ENCODE measurements around the gene CDC42EP2. TPM values are rescaled to one million over a fixed set of nuclear protein-coding genes. Genes with fewer than 3 reads are reported as not detected.

Gene CDC42EP2
- total RNA-seq, 6 donors from 2014 or later = 7.7 to 45.2 (median 14.6) TPM

DNA sequence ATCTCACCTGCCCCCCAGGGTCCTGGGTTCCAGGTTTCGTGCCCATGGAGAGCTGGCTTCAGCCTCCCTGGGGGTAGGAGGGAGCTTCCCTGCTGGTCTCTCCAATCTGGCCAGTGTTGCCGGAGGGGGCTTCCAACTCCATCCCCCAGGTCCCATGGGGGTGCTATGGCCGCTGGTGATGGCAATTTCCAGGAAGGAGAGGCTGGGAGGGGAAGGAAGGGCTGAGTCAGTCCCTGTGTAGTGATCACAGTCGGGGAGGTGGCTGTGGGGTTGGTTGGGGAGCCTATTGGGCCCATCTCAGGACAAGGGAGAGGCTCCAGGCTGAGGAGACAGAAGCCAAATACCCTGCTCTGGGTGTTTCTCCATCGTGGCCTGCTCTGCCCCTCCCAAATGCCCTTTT lies 5.7 kb upstream of the CDC42EP2 start:
- no peaks in the 10 kb centered on the region for H3K9me3 ChIP-seq
- ATAC-seq (ENCODE audit: low FRiP score in 2 of 2) = peak in 1 of 2 donors; percentile 24
- TF ChIP-seq POLR2AphosphoS5 (IDR thresholded peaks at IDR 0.05) (no peak), POLR2A (IDR thresholded peaks at IDR 0.05) (no peak), EP300 (IDR thresholded peaks at IDR 0.05) (no peak)
- TF ChIP-seq, protein P1, sequence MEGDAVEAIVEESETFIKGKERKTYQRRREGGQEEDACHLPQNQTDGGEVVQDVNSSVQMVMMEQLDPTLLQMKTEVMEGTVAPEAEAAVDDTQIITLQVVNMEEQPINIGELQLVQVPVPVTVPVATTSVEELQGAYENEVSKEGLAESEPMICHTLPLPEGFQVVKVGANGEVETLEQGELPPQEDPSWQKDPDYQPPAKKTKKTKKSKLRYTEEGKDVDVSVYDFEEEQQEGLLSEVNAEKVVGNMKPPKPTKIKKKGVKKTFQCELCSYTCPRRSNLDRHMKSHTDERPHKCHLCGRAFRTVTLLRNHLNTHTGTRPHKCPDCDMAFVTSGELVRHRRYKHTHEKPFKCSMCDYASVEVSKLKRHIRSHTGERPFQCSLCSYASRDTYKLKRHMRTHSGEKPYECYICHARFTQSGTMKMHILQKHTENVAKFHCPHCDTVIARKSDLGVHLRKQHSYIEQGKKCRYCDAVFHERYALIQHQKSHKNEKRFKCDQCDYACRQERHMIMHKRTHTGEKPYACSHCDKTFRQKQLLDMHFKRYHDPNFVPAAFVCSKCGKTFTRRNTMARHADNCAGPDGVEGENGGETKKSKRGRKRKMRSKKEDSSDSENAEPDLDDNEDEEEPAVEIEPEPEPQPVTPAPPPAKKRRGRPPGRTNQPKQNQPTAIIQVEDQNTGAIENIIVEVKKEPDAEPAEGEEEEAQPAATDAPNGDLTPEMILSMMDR (IDR thresholded peaks at IDR 0.05) = no peak
- DNase-seq = no peak
- H3K4me1 ChIP-seq = peaks cover 47 to 57% (median 55%) of the 10 kb centered on the region in 4 donors
- no peak overlapping the region for H3K4me3 ChIP-seq
- H3K27me3 ChIP-seq = no peaks in the 10 kb centered on the region
- H3K36me3 ChIP-seq = peaks cover 0 to 6% (median 0%) of the 10 kb centered on the region in 4 donors
- WGBS, 2 donors = 63 to 66% methylated on average over 5 of the region's 5 CpGs
- peak overlapping the region; percentile 21 to 75 (median 69) for H3K27ac ChIP-seq

DNA sequence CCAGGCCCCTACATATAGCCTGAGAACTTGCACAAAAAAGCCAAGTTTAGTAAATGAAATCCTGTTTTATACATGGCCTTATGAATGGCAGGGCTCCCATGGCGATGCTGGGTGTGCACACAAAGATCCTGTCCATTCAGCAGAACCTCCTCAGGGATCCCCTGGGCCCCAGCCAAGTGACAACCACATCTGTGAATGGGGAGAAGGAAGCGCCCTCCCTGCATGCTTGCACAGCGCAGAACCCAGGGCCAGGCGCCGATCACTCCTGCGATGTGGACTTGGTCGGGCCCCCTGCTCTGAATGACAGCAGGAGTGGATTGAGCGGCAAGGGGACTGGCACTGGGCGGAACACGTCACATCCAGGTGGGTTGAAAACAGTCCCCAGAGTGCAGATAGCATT lies 4.5 kb upstream of the CDC42EP2 start:
- ATAC-seq (ENCODE audit: low FRiP score in 2 of 2) (no peak), DNase-seq (peak; percentile 32 to 43)
- Histone ChIP-seq H3K27me3 (no peaks in the 10 kb centered on the region), H3K36me3 (peaks cover 0 to 3% (median 0%) of the 10 kb centered on the region in 4 donors), H3K9me3 (no peaks in the 10 kb centered on the region), H3K27ac (peak overlapping the region in 1 of 4 donors; percentile 41), H3K4me3 (no peak overlapping the region), H3K4me1 (peaks cover 49 to 66% (median 61%) of the 10 kb centered on the region in 4 donors)
- WGBS, 2 donors = 50 to 67% methylated on average over 1 to 10 of the region's 10 CpGs
- no peak for TF ChIP-seq POLR2AphosphoS5 (IDR thresholded peaks at IDR 0.05)
- no peak for TF ChIP-seq POLR2A (IDR thresholded peaks at IDR 0.05)
- TF ChIP-seq, protein P1 (IDR thresholded peaks at IDR 0.05) = no peak

DNA sequence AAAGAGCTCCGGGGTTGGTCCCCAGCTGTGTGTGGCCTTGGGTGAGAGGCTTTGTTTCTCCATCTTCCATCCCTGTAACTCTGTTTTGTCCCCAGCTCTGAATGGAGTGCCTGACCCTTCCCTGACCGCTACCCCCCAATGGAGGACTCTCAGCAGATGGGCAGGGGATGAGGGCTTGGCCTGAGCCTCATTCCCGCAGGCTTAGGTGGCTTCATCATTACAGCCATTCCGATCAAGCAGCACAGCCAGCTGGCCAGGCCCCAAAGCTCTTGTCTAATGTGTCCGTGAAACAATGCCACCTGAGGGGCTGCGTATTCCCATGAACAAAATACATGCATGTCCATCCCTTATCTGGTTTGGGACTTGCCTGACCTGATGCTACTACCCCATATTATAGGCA lies 3.9 kb upstream of the CDC42EP2 start:
- no peak overlapping the region for H3K4me3 ChIP-seq
- DNase-seq = no peak
- no peak for ATAC-seq (ENCODE audit: low FRiP score in 2 of 2)
- H3K36me3 ChIP-seq = no peaks in the 10 kb centered on the region
- WGBS, 2 donors = 69 to 86% methylated on average over 1 to 5 of the region's 6 CpGs
- H3K4me1 ChIP-seq = peaks cover 50 to 71% (median 62%) of the 10 kb centered on the region in 4 donors
- TF ChIP-seq EP300 (IDR thresholded peaks at IDR 0.05) (no peak), POLR2AphosphoS5 (IDR thresholded peaks at IDR 0.05) (no peak), POLR2A (IDR thresholded peaks at IDR 0.05) (no peak)
- TF ChIP-seq, protein P1 (IDR thresholded peaks at IDR 0.05) = no peak
- H3K27me3 ChIP-seq = no peaks in the 10 kb centered on the region
- peak overlapping the region in 2 of 4 donors; percentile 35 to 41 for H3K27ac ChIP-seq
- H3K9me3 ChIP-seq = no peaks in the 10 kb centered on the region

DNA sequence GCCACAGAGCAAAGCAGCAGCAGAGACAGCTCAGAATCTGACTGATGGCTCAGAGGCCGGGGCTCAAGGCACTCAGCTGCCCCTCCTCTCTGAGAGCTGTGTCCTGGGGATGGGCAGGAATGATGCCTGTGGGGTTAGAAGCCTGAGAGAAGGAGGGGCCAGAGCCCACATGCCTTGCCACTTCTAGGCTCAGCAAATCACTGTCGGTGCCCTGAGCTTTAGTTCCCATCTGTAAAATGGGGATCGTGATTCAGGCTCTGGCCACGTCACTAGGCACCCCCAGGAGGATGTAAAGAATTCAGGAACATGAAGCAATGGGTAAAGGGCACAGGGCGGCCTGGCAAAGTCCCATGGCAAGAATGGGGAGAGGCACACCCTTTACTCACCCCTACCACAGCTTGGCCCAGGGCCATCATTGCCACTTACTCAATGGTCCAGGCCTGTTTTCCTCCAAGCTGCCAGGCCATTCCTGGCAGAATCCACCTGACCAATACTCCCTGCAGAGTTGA lies 3.4 kb upstream of the CDC42EP2 start:
- Histone ChIP-seq H3K4me1 (peaks cover 55 to 74% (median 64%) of the 10 kb centered on the region in 4 donors), H3K9me3 (no peaks in the 10 kb centered on the region)
- ATAC-seq (ENCODE audit: low FRiP score in 2 of 2) = no peak

DNA sequence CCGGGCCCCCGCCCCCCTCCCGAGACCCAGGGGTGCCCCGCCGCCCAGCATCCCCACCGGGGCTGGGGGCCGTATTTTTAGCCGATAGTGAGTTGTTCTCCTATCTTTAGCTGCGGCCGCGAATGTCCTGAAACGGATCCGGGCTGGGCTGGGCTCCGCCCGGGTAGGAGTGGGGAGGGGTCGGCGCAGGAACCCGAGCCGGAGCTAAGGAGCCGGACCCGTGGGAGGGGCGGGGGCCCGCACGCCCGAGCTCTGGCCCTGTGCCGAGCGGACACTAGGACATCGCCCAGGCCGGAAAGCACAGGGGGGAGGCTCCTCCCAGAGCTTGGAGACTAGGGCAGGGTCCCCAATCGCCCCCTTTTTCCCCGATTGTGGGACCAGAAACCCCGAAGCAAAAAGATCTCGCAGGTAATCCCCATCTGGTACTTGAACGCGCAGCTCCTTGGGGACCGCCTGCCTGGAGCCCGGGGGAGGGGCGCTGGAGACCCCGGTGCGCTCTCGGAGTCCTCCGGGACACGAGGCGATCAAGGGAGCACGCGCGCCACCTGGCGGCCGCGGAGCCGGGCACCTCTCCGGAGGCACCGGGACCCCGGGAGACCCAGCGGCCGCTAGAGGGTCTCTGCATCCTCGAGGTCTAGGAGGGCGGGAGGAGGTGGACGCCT lies 669 bp downstream of the CDC42EP2 start:
- H3K27me3 ChIP-seq = no peaks in the 10 kb centered on the region
- peak overlapping the region; percentile 67 to 80 (median 74) for H3K4me3 ChIP-seq
- peaks cover 44 to 73% (median 61%) of the 10 kb centered on the region in 4 donors for H3K4me1 ChIP-seq
- peaks cover 0 to 6% (median 0%) of the 10 kb centered on the region in 4 donors for H3K36me3 ChIP-seq
- no peaks in the 10 kb centered on the region for H3K9me3 ChIP-seq
- ATAC-seq (ENCODE audit: low FRiP score in 2 of 2) (peak; percentile 76 to 77), DNase-seq (peak; percentile 77 to 98)
- H3K27ac ChIP-seq = peak overlapping the region; percentile 90 to 93 (median 92)
- WGBS, 2 donors = 0 to 1% methylated on average over 24 to 38 of the region's 59 CpGs
- TF ChIP-seq, protein P1 (IDR thresholded peaks at IDR 0.05) = peak; percentile 88 to 96 (median 94)
- no peak for TF ChIP-seq POLR2A (IDR thresholded peaks at IDR 0.05)

More for the DNA sequence above, 3.4 kb upstream of the CDC42EP2 start:
- Histone ChIP-seq H3K4me3 (no peak overlapping the region), H3K36me3 (no peaks in the 10 kb centered on the region), H3K27ac (peak overlapping the region in 1 of 4 donors; percentile 35), H3K27me3 (no peaks in the 10 kb centered on the region)
- TF ChIP-seq POLR2A (IDR thresholded peaks at IDR 0.05) (no peak), POLR2AphosphoS5 (IDR thresholded peaks at IDR 0.05) (peak; percentile 7 to 32)
- 41 to 66% methylated on average over 4 to 5 of the region's 5 CpGs for WGBS, 2 donors
- peak in 1 of 2 donors; percentile 62 for DNase-seq
